Left ventricle myocardium inferior (tissue), 1 donor: ENCODE data around the gene MAGEH1. TPM values are rescaled to one million over a fixed set of nuclear protein-coding genes. Genes with fewer than 3 reads are reported as not detected.
"Not testable (repeated sequence)": the region's sequence is repeated elsewhere in the genome, so short reads cannot be mapped to it uniquely, and the experiment has no call there.

Experiments
- DNase-seq: peaks from one replicate; pipeline ENCODE4 v3.0.0-alpha.2; 2020
- H3K27ac ChIP-seq: fragments of 200-600 bp; replicated peaks from 2 replicates; pipeline ENCODE4 v1.8.0; 2021
- H3K27me3 ChIP-seq: fragments of 200-600 bp; 2 replicates; pipeline ENCODE4 v1.8.0; 2021; ENCODE audit warnings: low read depth
- H3K36me3 ChIP-seq: fragments of 200-600 bp; 2 replicates; pipeline ENCODE4 v1.8.0; 2021
- H3K4me1 ChIP-seq: fragments of 200-600 bp; 2 replicates; pipeline ENCODE4 v1.8.0; 2021
- H3K4me3 ChIP-seq: fragments of 200-600 bp; 2 replicates; pipeline ENCODE4 v1.8.0; 2021; ENCODE audit warnings: mild to moderate bottlenecking, moderate library complexity
- H3K9me3 ChIP-seq: fragments of 200-600 bp; replicated peaks from 2 replicates; pipeline ENCODE4 v1.8.0; 2021
- CTCF ChIP-seq: fragments of 200-600 bp; IDR thresholded peaks from 2 replicates; pipeline ENCODE4 v1.8.0; 2021; ENCODE audit warnings: antibody characterized with exemption, mild to moderate bottlenecking, borderline replicate concordance
- intact Hi-C: fragments of 100-400 bp; cut with micrococcal nuclease; formaldehyde crosslinking; loops from one replicate; pipeline ENCODE4 v1.11.0; 2022
- total RNA-seq: library from RNA; stranded (reverse); fragmentation: NEBNext Ultra II Directional; extraction: Animal tissue kit (Norgen Biotek cat#: 25700); gene quantifications from one replicate; pipeline ENCODE4 v1.2.1, GENCODE V29; 2021
- donor health status: DM: no; HTN: yes; CAD: no; lungs with severe emphysema.

MAGEH1 gene
- total RNA-seq, 1 donor from 2014 or later: 10.7 TPM

DNA sequence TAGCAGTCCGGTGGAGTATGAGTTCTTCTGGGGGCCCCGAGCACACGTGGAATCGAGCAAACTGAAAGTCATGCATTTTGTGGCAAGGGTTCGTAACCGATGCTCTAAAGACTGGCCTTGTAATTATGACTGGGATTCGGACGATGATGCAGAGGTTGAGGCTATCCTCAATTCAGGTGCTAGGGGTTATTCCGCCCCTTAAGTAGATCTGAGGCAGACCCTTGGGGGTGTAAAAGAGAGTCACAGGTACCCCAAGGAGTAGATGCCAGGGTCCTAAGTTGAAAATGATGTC, 852 bp downstream of the MAGEH1 start:
- H3K36me3 ChIP-seq: no peaks in the 10 kb centered on the region
- no peaks in the 10 kb centered on the region for H3K9me3 ChIP-seq
- no peaks in the 10 kb centered on the region for H3K27me3 ChIP-seq
- DNase-seq: no peak
- H3K4me3 ChIP-seq: peak overlapping the region; percentile 79
- intact Hi-C loops: no loop called here
- H3K4me1 ChIP-seq: peaks cover 17% of the 10 kb centered on the region
- TF ChIP-seq CTCF: no peak
- H3K27ac ChIP-seq: peak overlapping the region; percentile 88

DNA sequence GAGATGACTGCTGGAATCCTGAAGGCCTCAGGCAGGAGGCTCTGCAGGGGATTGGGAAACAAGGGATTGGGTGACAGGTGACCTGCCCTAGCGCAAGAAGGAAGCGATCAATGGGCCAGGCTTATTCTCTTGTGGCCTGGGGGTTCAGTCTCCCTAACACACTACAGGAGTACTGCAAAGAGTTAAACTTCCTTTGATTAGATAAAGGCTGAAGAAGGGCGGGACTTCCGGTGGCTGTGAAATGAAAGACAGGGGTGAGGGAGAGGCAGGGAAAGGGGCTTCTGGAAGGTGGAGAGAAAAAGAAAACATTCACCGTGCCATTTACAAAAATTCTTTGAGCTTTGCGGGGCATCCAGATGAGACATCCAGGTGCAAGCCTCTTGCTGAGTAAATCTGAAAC, 3.8 kb downstream of the MAGEH1 start:
- H3K4me3 ChIP-seq, H3K27me3 ChIP-seq, H3K9me3 ChIP-seq, DNase-seq, H3K27ac ChIP-seq, intact Hi-C loops, H3K36me3 ChIP-seq: not testable (repeated sequence)
- H3K4me1 ChIP-seq: peaks cover 16% of the 10 kb centered on the region

GRCh38 chrX:55459426-55459825, 7.5 kb downstream of the MAGEH1 start:
- H3K4me1 ChIP-seq, H3K27ac ChIP-seq, H3K4me3 ChIP-seq, intact Hi-C loops, DNase-seq, H3K27me3 ChIP-seq, H3K9me3 ChIP-seq, H3K36me3 ChIP-seq: not testable (repeated sequence)

DNA sequence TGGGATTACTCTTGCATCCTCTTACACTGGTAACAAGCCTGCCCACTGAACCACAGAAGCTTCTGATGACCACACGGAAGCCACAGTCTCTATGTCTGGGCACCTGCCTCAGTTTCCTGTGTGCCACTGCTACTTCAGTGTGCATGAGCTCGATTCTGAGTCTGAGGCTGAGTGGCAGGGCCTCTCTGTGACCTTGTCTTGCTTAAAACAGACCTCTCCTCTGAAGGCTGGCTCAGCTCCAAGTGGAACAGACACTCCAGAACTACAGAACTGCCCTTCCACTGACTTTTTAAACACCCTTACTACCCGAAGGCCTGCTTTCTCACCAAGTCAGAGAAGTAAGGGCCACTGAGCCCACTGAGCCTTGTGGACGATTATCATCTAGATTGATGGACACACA, 8.0 kb downstream of the MAGEH1 start:
- H3K27me3 ChIP-seq, H3K27ac ChIP-seq, H3K4me3 ChIP-seq, H3K36me3 ChIP-seq, DNase-seq, H3K4me1 ChIP-seq, intact Hi-C loops, H3K9me3 ChIP-seq: not testable (repeated sequence)

GRCh38 chrX:55464050-55464449, 12.1 kb downstream of the MAGEH1 start:
- H3K36me3 ChIP-seq, H3K4me1 ChIP-seq, H3K4me3 ChIP-seq, DNase-seq, H3K9me3 ChIP-seq, intact Hi-C loops, H3K27me3 ChIP-seq, H3K27ac ChIP-seq: not testable (repeated sequence)

- H3K36me3 ChIP-seq, DNase-seq, H3K9me3 ChIP-seq, H3K27me3 ChIP-seq, H3K4me1 ChIP-seq, intact Hi-C loops, H3K4me3 ChIP-seq, H3K27ac ChIP-seq: not testable (repeated sequence)
Observed at GRCh38 chrX:55465108-55465507, 13.2 kb downstream of the MAGEH1 start.

DNA sequence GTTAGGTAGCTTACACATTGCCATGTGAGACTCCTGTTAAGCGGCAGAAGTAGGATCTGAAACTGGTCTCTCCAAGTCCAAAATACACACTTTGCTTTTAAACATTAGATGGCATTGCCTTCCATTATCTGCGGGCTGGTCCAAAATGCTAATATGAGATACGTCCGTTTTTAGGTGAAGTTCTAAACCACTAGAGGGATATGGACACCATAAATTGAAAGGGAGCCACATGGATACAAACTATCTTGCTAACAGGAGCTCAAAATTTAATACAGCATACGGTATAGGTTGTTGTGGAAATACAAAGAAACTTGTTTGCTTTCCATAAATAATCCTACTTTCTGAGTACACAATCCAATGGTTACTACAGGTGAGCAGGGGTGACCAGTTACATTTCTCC, 13.9 kb downstream of the MAGEH1 start:
- intact Hi-C loops, H3K4me3 ChIP-seq, H3K4me1 ChIP-seq, H3K9me3 ChIP-seq, H3K27ac ChIP-seq, H3K27me3 ChIP-seq, DNase-seq, H3K36me3 ChIP-seq: not testable (repeated sequence)

DNA sequence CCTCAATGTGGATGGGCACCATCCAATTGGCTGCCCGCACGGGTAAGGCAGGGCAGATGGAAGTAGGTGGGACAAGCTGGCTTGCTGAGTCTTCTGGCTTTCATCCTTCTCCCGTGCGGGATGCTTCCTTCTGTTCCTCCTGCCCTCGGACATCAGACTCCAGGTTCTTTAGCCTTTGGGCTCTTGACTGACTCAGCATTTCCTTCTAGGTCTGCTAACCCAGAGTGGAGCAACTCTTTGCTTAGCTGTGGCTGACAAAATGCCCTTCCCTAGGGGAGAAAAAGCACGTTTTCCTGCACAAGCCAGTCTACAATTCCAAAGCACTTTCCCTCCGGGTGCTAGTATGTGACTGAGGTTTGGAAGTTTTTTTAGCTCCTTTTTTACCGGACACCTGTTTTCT, 28.0 kb downstream of the MAGEH1 start:
- H3K9me3 ChIP-seq, H3K27me3 ChIP-seq, H3K27ac ChIP-seq, H3K4me1 ChIP-seq, DNase-seq, H3K36me3 ChIP-seq, intact Hi-C loops, H3K4me3 ChIP-seq: not testable (repeated sequence)

DNA sequence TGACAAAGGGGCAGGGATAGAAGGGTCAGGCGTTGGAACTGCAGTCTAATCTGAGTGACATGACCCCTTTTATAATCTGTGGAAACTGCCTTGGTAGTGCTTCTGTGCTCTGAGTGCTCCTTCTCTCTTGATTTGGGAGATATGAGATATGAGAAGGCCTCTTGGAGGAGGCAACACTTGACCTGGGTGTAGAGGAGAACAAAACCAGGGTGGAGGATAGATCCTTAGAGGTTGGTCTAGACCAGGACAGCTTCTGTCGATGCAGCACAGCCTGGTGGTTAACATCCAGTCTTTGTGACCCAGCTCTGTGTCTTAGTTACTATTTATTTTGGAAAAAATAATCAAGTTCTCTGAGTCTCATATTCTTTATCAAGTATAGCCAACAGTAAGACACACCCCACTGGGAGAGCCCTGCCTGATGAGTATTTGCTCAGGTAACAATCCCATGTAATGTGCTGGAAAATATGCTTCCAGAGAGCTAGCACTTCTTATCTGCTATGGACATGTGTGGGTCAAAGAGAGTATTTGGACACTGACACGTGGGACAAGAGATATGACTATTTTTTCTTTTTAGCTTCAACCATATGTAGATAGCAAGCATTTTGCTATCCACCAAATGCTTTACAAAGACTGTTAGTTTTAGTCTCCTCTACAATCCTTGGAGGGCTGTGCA, 28.6 kb downstream of the MAGEH1 start:
- H3K4me3 ChIP-seq: no peak overlapping the region
- no peaks in the 10 kb centered on the region for H3K27me3 ChIP-seq
- H3K36me3 ChIP-seq: no peaks in the 10 kb centered on the region
- H3K27ac ChIP-seq: no peak overlapping the region
- no peaks in the 10 kb centered on the region for H3K9me3 ChIP-seq
- intact Hi-C loops: no loop called here
- no peak for DNase-seq
- no peak for TF ChIP-seq CTCF
- no peaks in the 10 kb centered on the region for H3K4me1 ChIP-seq
